ENCODE measurements around the gene URAD.
"Not testable (repeated sequence)": the region's sequence is repeated elsewhere in the genome, so short reads cannot be mapped to it uniquely, and the experiment has no call there.

URAD gene

GRCh38 chr13:27964741-27965323 lies 23.7 kb downstream of the URAD start:
- H4K20me1 ChIP-seq (ENCODE audit: control insufficient read depth, insufficient read depth, low read depth, low read length): no peaks in the 10 kb centered on the region

GRCh38 chr13:27964206-27964605 lies 24.3 kb downstream of the URAD start:
- not testable (repeated sequence) for H3K9me3 ChIP-seq (ENCODE audit: control insufficient read depth, insufficient read depth, low read length)

More at GRCh38 chr13:27964741-27965323, 23.7 kb downstream of the URAD start:
- Histone ChIP-seq H3F3A (ENCODE audit: control insufficient read depth, insufficient read depth) (no peaks in the 10 kb centered on the region), H3K36me3 (ENCODE audit: control insufficient read depth, low read length) (no peaks in the 10 kb centered on the region), H3K4me1 (ENCODE audit: control insufficient read depth, low read length) (no peaks in the 10 kb centered on the region), H3K27me3 (ENCODE audit: control insufficient read depth, low read length) (peaks cover 21% of the 10 kb centered on the region), H3K4me2 (ENCODE audit: low read length) (no peak overlapping the region), H3K79me2 (ENCODE audit: control insufficient read depth, low read length) (no peaks in the 10 kb centered on the region), H3K4me3 (ENCODE audit: low read length) (no peak overlapping the region), H3K9me2 (replicated peaks; ENCODE audit: control insufficient read depth, low read length) (no peaks in the 10 kb centered on the region), H3K27ac (ENCODE audit: low read depth, low read length) (no peak overlapping the region), H3K9me3 (ENCODE audit: control insufficient read depth, insufficient read depth, low read length) (no peaks in the 10 kb centered on the region)
- no peak for TF ChIP-seq EZH2phosphoT487 (IDR thresholded peaks at IDR 0.05; ENCODE audit: borderline replicate concordance, low read length)
- TF ChIP-seq CTCF (IDR thresholded peaks at IDR 0.05; ENCODE audit: low read depth, low read length, poor library complexity, severe bottlenecking): no peak

GRCh38 chr13:27963491-27963890 lies 25.0 kb downstream of the URAD start:
- no peak overlapping the region for H3K4me3 ChIP-seq (ENCODE audit: low read length)
- H3K79me2 ChIP-seq (ENCODE audit: control insufficient read depth, low read length): no peaks in the 10 kb centered on the region
- H3K4me1 ChIP-seq (ENCODE audit: control insufficient read depth, low read length): no peaks in the 10 kb centered on the region
- no peaks in the 10 kb centered on the region for H3K9me3 ChIP-seq (ENCODE audit: control insufficient read depth, insufficient read depth, low read length)
- TF ChIP-seq EZH2phosphoT487 (IDR thresholded peaks at IDR 0.05; ENCODE audit: borderline replicate concordance, low read length) (no peak), CTCF (IDR thresholded peaks at IDR 0.05; ENCODE audit: low read depth, low read length, poor library complexity, severe bottlenecking) (no peak)
- no peak overlapping the region for H3K27ac ChIP-seq (ENCODE audit: low read depth, low read length)
- H3K27me3 ChIP-seq (ENCODE audit: control insufficient read depth, low read length): peaks cover 24% of the 10 kb centered on the region
- no peaks in the 10 kb centered on the region for H3K9me2 ChIP-seq (replicated peaks; ENCODE audit: control insufficient read depth, low read length)
- H3K36me3 ChIP-seq (ENCODE audit: control insufficient read depth, low read length): no peaks in the 10 kb centered on the region
- no peaks in the 10 kb centered on the region for H3F3A ChIP-seq (ENCODE audit: control insufficient read depth, insufficient read depth)
- no peak overlapping the region for H3K4me2 ChIP-seq (ENCODE audit: low read length)
- H4K20me1 ChIP-seq (ENCODE audit: control insufficient read depth, insufficient read depth, low read depth, low read length): no peaks in the 10 kb centered on the region

More at GRCh38 chr13:27964206-27964605, 24.3 kb downstream of the URAD start:
- H4K20me1 ChIP-seq (ENCODE audit: control insufficient read depth, insufficient read depth, low read depth, low read length); H3K27ac ChIP-seq (ENCODE audit: low read depth, low read length); H3K36me3 ChIP-seq (ENCODE audit: control insufficient read depth, low read length); H3F3A ChIP-seq (ENCODE audit: control insufficient read depth, insufficient read depth); H3K9me2 ChIP-seq (replicated peaks; ENCODE audit: control insufficient read depth, low read length); H3K4me3 ChIP-seq (ENCODE audit: low read length); H3K4me2 ChIP-seq (ENCODE audit: low read length); H3K4me1 ChIP-seq (ENCODE audit: control insufficient read depth, low read length); H3K79me2 ChIP-seq (ENCODE audit: control insufficient read depth, low read length): not testable (repeated sequence)
- H3K27me3 ChIP-seq (ENCODE audit: control insufficient read depth, low read length): peaks cover 21% of the 10 kb centered on the region

- no peak overlapping the region for H3K4me3 ChIP-seq (ENCODE audit: low read length)
- H3K27me3 ChIP-seq (ENCODE audit: control insufficient read depth, low read length): peaks cover 25% of the 10 kb centered on the region
- no peak for TF ChIP-seq EZH2phosphoT487 (IDR thresholded peaks at IDR 0.05; ENCODE audit: borderline replicate concordance, low read length)
- TF ChIP-seq CTCF (IDR thresholded peaks at IDR 0.05; ENCODE audit: low read depth, low read length, poor library complexity, severe bottlenecking): no peak
- no peaks in the 10 kb centered on the region for H3K79me2 ChIP-seq (ENCODE audit: control insufficient read depth, low read length)
- no peaks in the 10 kb centered on the region for H3K9me3 ChIP-seq (ENCODE audit: control insufficient read depth, insufficient read depth, low read length)
- no peak overlapping the region for H3K4me2 ChIP-seq (ENCODE audit: low read length)
- no peaks in the 10 kb centered on the region for H3F3A ChIP-seq (ENCODE audit: control insufficient read depth, insufficient read depth)
- H3K36me3 ChIP-seq (ENCODE audit: control insufficient read depth, low read length): no peaks in the 10 kb centered on the region
- no peaks in the 10 kb centered on the region for H4K20me1 ChIP-seq (ENCODE audit: control insufficient read depth, insufficient read depth, low read depth, low read length)
- H3K27ac ChIP-seq (ENCODE audit: low read depth, low read length): no peak overlapping the region
- H3K4me1 ChIP-seq (ENCODE audit: control insufficient read depth, low read length): no peaks in the 10 kb centered on the region
- no peaks in the 10 kb centered on the region for H3K9me2 ChIP-seq (replicated peaks; ENCODE audit: control insufficient read depth, low read length)
These were observed 25.5 kb downstream of the URAD start for GRCh38 chr13:27962982-27963381.
